Tibial nerve (tissue), 4 donors: ENCODE data around the gene TAF8. TPM values are rescaled to one million over a fixed set of nuclear protein-coding genes. Genes with fewer than 3 reads are reported as not detected.
A peak's percentile ranks its signal among the peaks of the same experiment; 100 is the strongest.

Experiments
- DNase-seq, 2 donors: peaks; one replicate each; pipeline ENCODE4 v3.0.0-alpha.2; 2019; ENCODE audit warnings: low spot score in 2 of 2
- H3K27ac ChIP-seq, 4 donors: fragments of 200-600 bp; sonication (generic) in 3 of 4; one replicate each; pipeline ENCODE4 v1.5.1; 2017 to 2019; ENCODE audit warnings: mild to moderate bottlenecking in 1 of 4
- H3K27me3 ChIP-seq, 2 donors: fragments of 200-600 bp; sonication (generic) in 1 of 2; one replicate each; pipeline versions ENCODE4 v1.5.1 to v1.6.0; 2017 to 2019
- H3K36me3 ChIP-seq, 3 donors: fragments of 200-600 bp; sonication (generic); one replicate each; pipeline ENCODE4 v1.5.1; 2018 to 2019
- H3K4me1 ChIP-seq, 4 donors: fragments of 200-600 bp; sonication (generic) in 3 of 4; one replicate each; pipeline ENCODE4 v1.5.1; 2017 to 2019
- H3K4me3 ChIP-seq, 4 donors: fragments of 200-600 bp; sonication (generic) in 3 of 4; one replicate each; pipeline ENCODE4 v1.5.1; 2017 to 2019; ENCODE audit warnings: mild to moderate bottlenecking in 1 of 4, moderate library complexity in 1 of 4
- H3K9me3 ChIP-seq, 4 donors: fragments of 200-600 bp; sonication (generic) in 3 of 4; one replicate each; pipeline ENCODE4 v1.5.1; 2017 to 2019
- CTCF ChIP-seq, 5 experiments: fragments of 200-600 bp in 3 of 5; fragments of 450-650 bp in 2 of 5; sonication (generic) in 3 of 5; IDR thresholded peaks; one replicate each; pipeline ENCODE4 v1.5.1; 2016 to 2019; ENCODE audit warnings: antibody characterized with exemption in 5 of 5, mild to moderate bottlenecking in 3 of 5, moderate library complexity in 2 of 5
- EP300 ChIP-seq, 2 donors: sonication (generic); formaldehyde crosslinking; IDR thresholded peaks; one replicate each; pipeline ENCODE4 v1.6.1; 2017; ENCODE audit warnings: antibody characterized with exemption in 2 of 2, mild to moderate bottlenecking in 1 of 2
- POLR2A ChIP-seq, 2 donors: fragments of 450-650 bp; IDR thresholded peaks; one replicate each; pipeline ENCODE4 v1.6.1; 2017; ENCODE audit warnings: antibody characterized with exemption in 2 of 2, mild to moderate bottlenecking in 2 of 2, moderate library complexity in 2 of 2
- WGBS, 2 donors: methylation state at CpG; one replicate each; pipeline ENCODE4 v1.1.5; 2018; 5-methylcytosine and 5-hydroxymethylcytosine counted together
- total RNA-seq, 4 donors: library from RNA; depleted of rRNA; stranded (reverse); fragments of >200 nt; gene quantifications; one replicate each; pipeline ENCODE4 v1.1.0, GENCODE V29; 2016

The TAF8 gene
- total RNA-seq, 4 donors from 2014 or later: 10.7 to 27.6 (median 20.9) TPM

DNA sequence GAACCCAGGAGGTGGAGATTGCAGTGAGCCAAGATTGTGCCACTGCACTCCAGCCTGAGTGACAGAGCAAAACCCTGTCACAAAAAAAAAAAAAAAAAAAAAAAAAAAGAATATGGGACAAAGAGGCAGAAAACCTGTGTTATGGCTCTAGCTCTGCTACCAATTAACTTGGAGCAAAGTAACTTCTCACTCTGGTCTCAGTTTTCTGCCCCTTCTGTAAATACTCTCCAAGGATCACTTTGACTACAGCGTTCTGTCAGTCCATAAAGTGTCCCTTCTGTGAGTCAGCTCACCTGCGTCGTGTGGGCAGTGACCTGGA lies 67.5 kb downstream of the TAF8 start:
- DNase-seq: no peak
- WGBS, 2 donors: 68 to 76% methylated on average over 3 of the region's 3 CpGs

GRCh38 chr6:42118162-42119001 lies 68.1 kb downstream of the TAF8 start:
- Histone ChIP-seq H3K9me3 (no peaks in the 10 kb centered on the region), H3K4me3 (no peak overlapping the region), H3K27me3 (no peaks in the 10 kb centered on the region), H3K27ac (peak overlapping the region in 2 of 4 donors; percentile 11 to 70), H3K4me1 (peaks cover 0 to 16% (median 0%) of the 10 kb centered on the region in 4 donors), H3K36me3 (no peaks in the 10 kb centered on the region)
- WGBS, 2 donors: 49 to 52% methylated on average over 8 to 10 of the region's 10 CpGs
- DNase-seq: peak in 1 of 2 donors; percentile 27
- no peak for TF ChIP-seq EP300 (IDR thresholded peaks at IDR 0.05)
- TF ChIP-seq CTCF (IDR thresholded peaks at IDR 0.05): no peak
- no peak for TF ChIP-seq POLR2A (IDR thresholded peaks at IDR 0.05)

More for the DNA sequence above, 67.5 kb downstream of the TAF8 start:
- H3K4me3 ChIP-seq: no peak overlapping the region
- peaks cover 0 to 16% (median 0%) of the 10 kb centered on the region in 4 donors for H3K4me1 ChIP-seq
- TF ChIP-seq POLR2A (IDR thresholded peaks at IDR 0.05): no peak
- no peak for TF ChIP-seq EP300 (IDR thresholded peaks at IDR 0.05)
- TF ChIP-seq CTCF (IDR thresholded peaks at IDR 0.05): no peak
- H3K27me3 ChIP-seq: no peaks in the 10 kb centered on the region
- H3K27ac ChIP-seq: peak overlapping the region in 2 of 4 donors; percentile 11 to 70
- H3K9me3 ChIP-seq: no peaks in the 10 kb centered on the region
- no peaks in the 10 kb centered on the region for H3K36me3 ChIP-seq

DNA sequence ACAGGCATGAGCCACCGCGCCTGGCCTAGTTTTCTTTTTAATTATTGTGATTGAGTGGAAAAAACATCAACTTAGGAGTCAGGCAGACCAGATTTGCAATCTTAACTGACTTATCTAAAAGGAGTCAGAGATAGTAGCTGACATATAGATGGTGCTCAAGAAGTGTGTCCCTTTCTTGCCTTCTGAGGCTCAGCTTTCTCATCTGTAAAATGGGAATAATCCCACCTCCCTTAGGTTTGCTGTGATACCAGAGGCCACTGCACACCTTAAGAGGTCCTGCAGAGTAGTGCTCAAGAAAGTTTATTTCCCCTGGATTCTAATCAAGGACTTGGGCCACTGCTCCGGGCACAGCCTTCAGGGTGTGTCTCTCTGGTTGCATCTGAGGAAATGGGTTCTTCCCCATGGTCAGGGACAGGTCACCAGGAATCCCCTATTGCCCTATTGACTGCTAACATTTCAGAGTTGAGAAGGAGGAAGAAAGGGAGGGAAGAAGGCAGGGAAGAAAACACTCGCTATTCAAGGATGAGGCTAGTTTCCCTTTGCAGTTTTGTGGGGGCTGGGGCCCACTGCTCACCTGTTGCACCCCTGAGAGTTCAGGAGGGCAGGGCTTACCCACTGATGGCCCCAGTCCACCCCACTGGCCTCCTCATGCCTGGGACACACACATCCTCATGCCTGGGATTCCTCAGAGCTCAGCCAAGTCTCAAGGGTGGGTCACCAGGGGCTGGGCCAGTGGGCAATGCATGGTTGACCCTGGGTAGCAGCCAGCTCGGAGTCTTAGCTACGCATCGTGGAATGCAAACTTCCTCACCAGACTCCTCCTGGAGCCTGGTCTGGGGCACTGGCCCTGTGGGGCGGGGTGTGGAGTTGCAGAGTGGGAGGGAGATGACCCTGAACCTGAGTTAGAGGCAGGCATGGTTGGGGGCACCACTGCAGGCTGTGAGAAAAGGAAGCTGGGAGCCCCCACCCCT lies 70.9 kb downstream of the TAF8 start:
- 62 to 64% methylated on average over 6 to 8 of the region's 8 CpGs for WGBS, 2 donors
- Histone ChIP-seq H3K9me3 (no peaks in the 10 kb centered on the region), H3K4me1 (peaks cover 0 to 16% (median 0%) of the 10 kb centered on the region in 4 donors), H3K4me3 (no peak overlapping the region), H3K27ac (no peak overlapping the region), H3K36me3 (no peaks in the 10 kb centered on the region), H3K27me3 (no peaks in the 10 kb centered on the region)
- no peak for DNase-seq
- TF ChIP-seq CTCF (IDR thresholded peaks at IDR 0.05) (no peak), EP300 (IDR thresholded peaks at IDR 0.05) (no peak)

GRCh38 chr6:42123379-42124103 lies 73.2 kb downstream of the TAF8 start:
- DNase-seq: no peak
- H3K4me3 ChIP-seq: no peak overlapping the region
- peaks cover 0 to 11% (median 0%) of the 10 kb centered on the region in 4 donors for H3K4me1 ChIP-seq
- no peaks in the 10 kb centered on the region for H3K9me3 ChIP-seq
- no peaks in the 10 kb centered on the region for H3K36me3 ChIP-seq
- 66 to 76% methylated on average over 10 to 11 of the region's 11 CpGs for WGBS, 2 donors
- H3K27ac ChIP-seq: peak overlapping the region in 2 of 4 donors; percentile 6 to 32
- H3K27me3 ChIP-seq: no peaks in the 10 kb centered on the region
- no peak for TF ChIP-seq EP300 (IDR thresholded peaks at IDR 0.05)
- no peak for TF ChIP-seq CTCF (IDR thresholded peaks at IDR 0.05)
- TF ChIP-seq POLR2A (IDR thresholded peaks at IDR 0.05): no peak
